HepG2 (cell line): ENCODE data around the gene ZNF648.

Source experiments
- BRD4 ChIP-seq: sonication (generic); formaldehyde crosslinking; IDR thresholded peaks from 2 replicates; pipeline ENCODE4 v1.4.0; 2020; ENCODE audit warnings: missing genetic modification reagents
- CTCF ChIP-seq: sonication (generic); formaldehyde crosslinking; IDR thresholded peaks from 2 replicates; pipeline ENCODE4 v1.5.0; 2020; ENCODE audit warnings: mild to moderate bottlenecking, missing genetic modification reagents, moderate library complexity
- EZH2 ChIP-seq: conservative IDR thresholded peaks from 2 replicates; pipeline ENCODE4 v1.6.1; 2012; ENCODE audit warnings: mild to moderate bottlenecking, low read depth, low read length, moderate library complexity
- PRDM10 ChIP-seq: sonication (generic); formaldehyde crosslinking; IDR thresholded peaks from 2 replicates; pipeline ENCODE4 v1.4.0; 2020; ENCODE audit warnings: low read depth, missing genetic modification reagents
- RBFOX2 ChIP-seq: fragments of 200-400 bp; formaldehyde crosslinking; IDR thresholded peaks from 2 replicates; pipeline ENCODE4 v1.6.1; 2017; ENCODE audit warnings: low read depth, mild to moderate bottlenecking, low read length
- REST ChIP-seq, 2 experiments: IDR thresholded peaks; 2 replicates each; pipeline ENCODE4 v1.6.1; 2011 to 2012; ENCODE audit warnings: low read length in 2 of 2, borderline replicate concordance in 1 of 2, low read depth in 1 of 2, mild to moderate bottlenecking in 1 of 2, moderate library complexity in 1 of 2
- RNF2 ChIP-seq: fragments of 450-650 bp; conservative IDR thresholded peaks from 2 replicates; pipeline ENCODE4 v1.6.1; 2016; ENCODE audit warnings: low read depth
- ZNF224 ChIP-seq: sonication (generic); formaldehyde crosslinking; IDR thresholded peaks from 2 replicates; pipeline ENCODE4 v1.5.0; 2020; ENCODE audit warnings: mild to moderate bottlenecking, missing genetic modification reagents

GRCh38 chr1:182062223-182062622, 711 bp upstream of the ZNF648 start:
- TF ChIP-seq REST (IDR thresholded peaks at IDR 0.05; ENCODE audit: borderline replicate concordance in 1 of 2, low read depth in 1 of 2, low read length in 2 of 2) (no peak), ZNF224 (CRISPR knock-in tag) (no peak), RNF2 (no peak), PRDM10 (CRISPR knock-in tag) (no peak), RBFOX2 (no peak), EZH2 (no peak), BRD4 (CRISPR knock-in tag) (no peak), CTCF (CRISPR knock-in tag) (no peak)
